ENCODE measurements around the gene MED25. TPM values are rescaled to one million over a fixed set of nuclear protein-coding genes. Genes with fewer than 3 reads are reported as not detected.

Gene MED25
- total and polyA plus RNA-seq, 9 of the 15 experiments (the other 6 are each of a cell fraction or from before 2014, with no cell fraction given) = 4.1 to 93.9 (median 19.3) TPM

GRCh38 chr19:49862391-49863253 is 44.5 kb downstream of the MED25 start:
- peaks cover 24% of the 10 kb centered on the region; the same call in 1 of the 2 replicates for H4K20me1 ChIP-seq (replicated peaks; ENCODE audit: control insufficient read depth, insufficient read depth, low read length)
- TF ChIP-seq TFAM (CRISPR knock-in tag; conservative IDR thresholded peaks at IDR 0.05) (no peak), TAF15 (IDR thresholded peaks at IDR 0.05; ENCODE audit: low read depth, low read length) (no peak), MEF2A (IDR thresholded peaks at IDR 0.05; ENCODE audit: control insufficient read depth, low read depth, low read length) (no peak), IRF2 (CRISPR knock-in tag; IDR thresholded peaks at IDR 0.05) (no peak), BRD9 (IDR thresholded peaks at IDR 0.05; ENCODE audit: low read depth, partially characterized antibody) (no peak), KDM1A (IDR thresholded peaks at IDR 0.05) (peak in 1 of 2 experiments; percentile 62; a peak in 1 of 4 replicates), ZNF511 (CRISPR knock-in tag; IDR thresholded peaks at IDR 0.05) (no peak), RAD21 (CRISPR knock-in tag; conservative IDR thresholded peaks at IDR 0.05 in 1 of 2, IDR thresholded peaks at IDR 0.05 in 1 of 2) (peak in 1 of 2 experiments; percentile 36; a peak in 1 of 4 replicates), TOE1 (IDR thresholded peaks at IDR 0.05; ENCODE audit: borderline replicate concordance) (no peak), TOE1 (CRISPR knock-in tag; IDR thresholded peaks at IDR 0.05; ENCODE audit: borderline replicate concordance, low read depth) (no peak), CHCHD3 (CRISPR knock-in tag; IDR thresholded peaks at IDR 0.05) (no peak), MIER1 (IDR thresholded peaks at IDR 0.05; ENCODE audit: low read depth) (no peak), PCBP1 (IDR thresholded peaks at IDR 0.05; ENCODE audit: low read depth, low read length, poor library complexity, severe bottlenecking) (peak; percentile 55), ZNF316 (IDR thresholded peaks at IDR 0.05) (no peak), ZNF140 (CRISPR knock-in tag; IDR thresholded peaks at IDR 0.05) (no peak), ZNF311 (CRISPR knock-in tag; IDR thresholded peaks at IDR 0.05) (no peak), ZFP1 (CRISPR knock-in tag; IDR thresholded peaks at IDR 0.05) (no peak)
- TF ChIP-seq, protein P1, sequence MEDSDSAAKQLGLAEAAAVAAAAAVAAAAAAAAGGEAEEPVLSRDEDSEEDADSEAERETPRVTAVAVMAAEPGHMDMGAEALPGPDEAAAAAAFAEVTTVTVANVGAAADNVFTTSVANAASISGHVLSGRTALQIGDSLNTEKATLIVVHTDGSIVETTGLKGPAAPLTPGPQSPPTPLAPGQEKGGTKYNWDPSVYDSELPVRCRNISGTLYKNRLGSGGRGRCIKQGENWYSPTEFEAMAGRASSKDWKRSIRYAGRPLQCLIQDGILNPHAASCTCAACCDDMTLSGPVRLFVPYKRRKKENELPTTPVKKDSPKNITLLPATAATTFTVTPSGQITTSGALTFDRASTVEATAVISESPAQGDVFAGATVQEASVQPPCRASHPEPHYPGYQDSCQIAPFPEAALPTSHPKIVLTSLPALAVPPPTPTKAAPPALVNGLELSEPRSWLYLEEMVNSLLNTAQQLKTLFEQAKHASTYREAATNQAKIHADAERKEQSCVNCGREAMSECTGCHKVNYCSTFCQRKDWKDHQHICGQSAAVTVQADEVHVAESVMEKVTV (CRISPR knock-in tag; IDR thresholded peaks at IDR 0.05) = no peak

More at GRCh38 chr19:49862391-49863253, 44.5 kb downstream of the MED25 start:
- peak overlapping the region in 1 of 2 experiments; percentile 81; a peak in 2 of 4 replicates for H3K9ac ChIP-seq (ENCODE audit: insufficient read depth in 1 of 2, low read depth in 2 of 2, low read length in 2 of 2)
- peaks cover 72% of the 10 kb centered on the region for H3K36me3 ChIP-seq (ENCODE audit: control insufficient read depth, insufficient read depth, low read length)
- H3K27me3 ChIP-seq (ENCODE audit: control insufficient read depth in 2 of 2, insufficient read depth in 2 of 2, low read length in 2 of 2) = no peaks in the 10 kb centered on the region
- no peak overlapping the region for H3K4me2 ChIP-seq (ENCODE audit: insufficient read depth, low read length)
- H3K9me3 ChIP-seq (replicated peaks; ENCODE audit: control insufficient read depth, insufficient read depth, low read depth, low read length) = no peaks in the 10 kb centered on the region
- 93% methylated on average over 15 of the region's 49 CpGs for WGBS (ENCODE audit: insufficient coverage, low coverage, missing lambda C conversion rate)
- H3K27ac ChIP-seq (ENCODE audit: extremely low read depth, low read depth, low read length) = 0 out of 3 replicates have a peak overlapping the region, but pooled peaks have one; percentile 25
- ChIA-PET POLR2A (interaction anchor here (1.5 kb wide), 1 partner anchor 9 kb away, joined by 7 read pairs; no protein-coding TSS in a partner anchor), CTCF (ENCODE audit: low intra/inter-chr PET ratio) (no interaction called here)
- no peak overlapping the region for H3K4me3 ChIP-seq
- peaks cover 20 to 81% of the 10 kb centered on the region in 2 experiments; a peak in 4 of 5 replicates for H3K4me1 ChIP-seq (replicated peaks in 1 of 2; ENCODE audit: control insufficient read depth in 2 of 2, insufficient read depth in 2 of 2, low read length in 2 of 2)
- peak; percentile 74 for FAIRE-seq
- H3K9me1 ChIP-seq (ENCODE audit: control insufficient read depth, insufficient read depth, low read length) = peaks cover 4% of the 10 kb centered on the region
- no TSS peak for BruUV-seq (replicated peaks)
- peak; percentile 54 to 83 (median 64) for DNase-seq (ENCODE audit: extremely low read depth in 1 of 4, low spot score in 3 of 4)
- intact Hi-C loops (cut with micrococcal nuclease) (no loop called here), in situ Hi-C loops (cut with MboI) (no loop called here)
- H2AFZ ChIP-seq (ENCODE audit: low read depth, low read length) = no peak overlapping the region
- ATAC-seq = peak; percentile 54
- peaks cover 39% of the 10 kb centered on the region for H3K79me2 ChIP-seq (ENCODE audit: control insufficient read depth, insufficient read depth, low read length)

Measured in K562 (cell line).